Lower leg skin (tissue), 4 donors: ENCODE data around the gene HLA-DOA. TPM values are rescaled to one million over a fixed set of nuclear protein-coding genes. Genes with fewer than 3 reads are reported as not detected.

ENCODE experiments used
- DNase-seq, 2 donors: peaks; one replicate each; pipeline ENCODE4 v3.0.0-alpha.2; 2019; ENCODE audit warnings: low spot score in 2 of 2
- H3K4me3 ChIP-seq: fragments of 200-600 bp; sonication (generic); 2 replicates; pipeline ENCODE4 v1.5.1; 2017; ENCODE audit warnings: mild to moderate bottlenecking, low read depth; ENCODE audit not compliant: poor library complexity, severe bottlenecking
- CTCF ChIP-seq, 3 donors: fragments of 450-650 bp; IDR thresholded peaks; one replicate each; pipeline ENCODE4 v1.5.1; 2016; ENCODE audit warnings: antibody characterized with exemption in 3 of 3, mild to moderate bottlenecking in 3 of 3, moderate library complexity in 2 of 3
- POLR2A ChIP-seq, 2 donors: fragments of 450-650 bp; IDR thresholded peaks; one replicate each; pipeline ENCODE4 v1.6.1; 2016 to 2017; ENCODE audit warnings: antibody characterized with exemption in 2 of 2, mild to moderate bottlenecking in 1 of 2, moderate library complexity in 1 of 2
- WGBS, 2 donors: methylation state at CpG; one replicate each; pipeline ENCODE4 v1.1.5; 2018; 5-methylcytosine and 5-hydroxymethylcytosine counted together
- intact Hi-C: fragments of 100-400 bp; cut with DNase I; formaldehyde crosslinking; loops from one replicate; pipeline ENCODE4 v1.15.0; 2023; ENCODE audit warnings: low total_unique reads
- total RNA-seq, 4 donors: library from RNA; depleted of rRNA; stranded (reverse); fragments of >200 nt; gene quantifications; one replicate each; pipeline ENCODE4 v1.1.0, GENCODE V29; 2016

HLA-DOA gene
- total RNA-seq, 4 donors from 2014 or later = 4.3 to 47.9 (median 13.4) TPM

- intact Hi-C loops = loop anchor here (10.0 kb wide), 2 partner anchors 125 to 225 kb away; no protein-coding TSS in a partner anchor
- DNase-seq = no peak
- H3K4me3 ChIP-seq = no peak overlapping the region
- TF ChIP-seq CTCF (IDR thresholded peaks at IDR 0.05) (no peak), POLR2A (IDR thresholded peaks at IDR 0.05) (no peak)
Measured at GRCh38 chr6:33019372-33019771, 10.0 kb upstream of the HLA-DOA start.

- 12 to 28% methylated on average over 6 of the region's 6 CpGs for WGBS, 2 donors
- peak; percentile 67 to 91 for DNase-seq
- TF ChIP-seq POLR2A (IDR thresholded peaks at IDR 0.05) = no peak
- TF ChIP-seq CTCF (IDR thresholded peaks at IDR 0.05) = no peak
- intact Hi-C loops = loop anchor here (10.0 kb wide), 2 partner anchors 126 to 226 kb away; no protein-coding TSS in a partner anchor
- H3K4me3 ChIP-seq = no peak overlapping the region
Measured at GRCh38 chr6:33018904-33019303, 9.5 kb upstream of the HLA-DOA start.

- no peak for TF ChIP-seq CTCF (IDR thresholded peaks at IDR 0.05)
- TF ChIP-seq POLR2A (IDR thresholded peaks at IDR 0.05) = no peak
- intact Hi-C loops = loop anchor here (10.0 kb wide), 2 partner anchors 126 to 226 kb away; no protein-coding TSS in a partner anchor
- no peak for DNase-seq
- no peak overlapping the region for H3K4me3 ChIP-seq
Measured at GRCh38 chr6:33018418-33018817, 9.0 kb upstream of the HLA-DOA start.

- TF ChIP-seq CTCF (IDR thresholded peaks at IDR 0.05) (no peak), POLR2A (IDR thresholded peaks at IDR 0.05) (no peak)
- WGBS, 2 donors = 78 to 84% methylated on average over 3 of the region's 3 CpGs
- intact Hi-C loops = loop anchor here (10.0 kb wide), 2 partner anchors 127 to 227 kb away; no protein-coding TSS in a partner anchor
- no peak overlapping the region for H3K4me3 ChIP-seq
- no peak for DNase-seq
Measured at GRCh38 chr6:33017694-33018353, 8.4 kb upstream of the HLA-DOA start.

- no peak for DNase-seq
- 73 to 82% methylated on average over 4 of the region's 4 CpGs for WGBS, 2 donors
- intact Hi-C loops = loop anchor here (10.0 kb wide), 2 partner anchors 128 to 228 kb away; no protein-coding TSS in a partner anchor
- H3K4me3 ChIP-seq = no peak overlapping the region
- no peak for TF ChIP-seq POLR2A (IDR thresholded peaks at IDR 0.05)
- no peak for TF ChIP-seq CTCF (IDR thresholded peaks at IDR 0.05)
Measured at GRCh38 chr6:33017018-33017417, 7.6 kb upstream of the HLA-DOA start.
